OCI-LY3 (cell line): Measurements from ENCODE around the gene LRRC4B.
"Not testable (repeated sequence)": the region's sequence is repeated elsewhere in the genome, so short reads cannot be mapped to it uniquely, and the experiment has no call there.

Source experiments
- H2AFZ ChIP-seq: fragments of 200-600, 300-600 bp; shearing (Covaris generic); 2 replicates; pipeline ENCODE4 v1.6.0; 2014; ENCODE audit warnings: antibody characterized with exemption, low read depth, low read length
- H3K27ac ChIP-seq: fragments of 200-600, 300-600 bp; sonication (generic); 2 replicates; pipeline ENCODE4 v1.5.1; 2014; ENCODE audit warnings: mild to moderate bottlenecking, low read length, moderate library complexity, mixed read lengths
- H3K27me3 ChIP-seq: fragments of 200-600, 300-600 bp; sonication (generic); 2 replicates; pipeline ENCODE4 v1.6.1; 2014; ENCODE audit warnings: low read depth, low read length, mixed read lengths
- H3K36me3 ChIP-seq: fragments of 200-600, 300-600 bp; sonication (generic); replicated peaks from 2 replicates; pipeline ENCODE3; 2014; ENCODE audit warnings: low read depth, low read length, mixed read lengths
- H3K4me1 ChIP-seq: fragments of 300-600, 200-600 bp; sonication (generic); 2 replicates; pipeline ENCODE4 v1.6.1; 2014; ENCODE audit warnings: low read length, mixed read lengths
- H3K4me2 ChIP-seq: fragments of 200-600, 300-600 bp; sonication (generic); 2 replicates; pipeline ENCODE4 v1.6.1; 2014; ENCODE audit warnings: low read length, mixed read lengths
- H3K4me3 ChIP-seq: fragments of 300-600, 200-600 bp; sonication (generic); 2 replicates; pipeline ENCODE4 v1.5.1; 2014; ENCODE audit warnings: antibody characterized with exemption, mild to moderate bottlenecking, low read length, moderate library complexity
- H3K79me2 ChIP-seq: fragments of 300-600, 200-600 bp; shearing (Covaris generic); 2 replicates; pipeline ENCODE4 v1.6.1; 2014; ENCODE audit warnings: mild to moderate bottlenecking, low read length, mixed read lengths
- H3K9ac ChIP-seq: fragments of 300-600, 200-600 bp; shearing (Covaris generic); 2 replicates; pipeline ENCODE4 v1.6.0; 2014; ENCODE audit warnings: mild to moderate bottlenecking, low read length, moderate library complexity
- H3K9me3 ChIP-seq: fragments of 200-600, 300-600 bp; shearing (Covaris generic); 2 replicates; pipeline ENCODE4 v1.6.1; 2014; ENCODE audit warnings: low read length, mixed read lengths; ENCODE audit not compliant: insufficient read depth
- H4K20me1 ChIP-seq: fragments of 200-600, 300-600 bp; sonication (generic); 2 replicates; pipeline ENCODE4 v1.6.1; 2016; ENCODE audit warnings: low read length, mixed read lengths; ENCODE audit not compliant: insufficient read depth
- EZH2phosphoT487 ChIP-seq: fragments of 200-600 bp; shearing (Covaris generic); IDR thresholded peaks from 2 replicates; pipeline ENCODE4 v1.6.1; 2018; ENCODE audit warnings: antibody characterized with exemption, mixed run types, low read depth
- TF ChIP-seq, protein P1 (sequence below): fragments of 200-600, 300-600 bp; sonication (generic); IDR thresholded peaks from 2 replicates; pipeline ENCODE4 v1.5.1; 2014; ENCODE audit warnings: antibody characterized with exemption, low read length, low read depth

The LRRC4B gene

DNA sequence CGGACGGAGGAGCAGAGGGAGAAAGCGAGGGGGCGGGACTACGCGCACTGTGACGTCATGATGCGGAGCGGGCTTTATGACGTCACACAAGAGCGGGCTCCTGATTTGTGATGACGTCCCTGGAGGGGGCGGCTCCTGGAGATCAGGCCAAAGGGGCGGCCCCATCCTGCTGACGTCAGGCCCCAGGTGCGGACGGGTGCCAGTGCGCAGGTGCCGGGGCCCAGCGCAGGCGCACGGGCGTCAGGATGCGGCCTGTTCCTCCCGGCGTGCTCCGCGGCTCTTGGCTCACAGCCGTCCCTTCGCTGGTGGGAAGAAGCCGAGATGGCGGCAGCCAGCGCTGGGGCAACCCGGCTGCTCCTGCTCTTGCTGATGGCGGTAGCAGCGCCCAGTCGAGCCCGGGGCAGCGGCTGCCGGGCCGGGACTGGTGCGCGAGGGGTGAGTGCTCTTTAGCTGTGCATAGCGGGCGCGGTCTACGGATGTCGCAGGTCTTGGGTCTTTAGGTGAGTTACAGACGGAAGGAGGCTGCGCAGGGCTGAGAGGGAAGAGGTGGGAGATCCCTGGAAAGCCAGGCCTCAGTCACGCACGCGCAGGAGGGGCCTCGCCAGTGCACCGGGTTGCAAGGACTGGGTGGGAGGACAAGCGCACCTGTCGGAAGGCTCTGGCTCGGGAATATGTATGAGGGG is 91.9 kb downstream of the LRRC4B start, which contains the start of the genes EMC10 and GARIN5A:
Gene EMC10 (plus strand): TSS at position 284 of the 683 bp plus-strand sequence. CDS start 38 bp downstream, at position 322.
Gene GARIN5A (minus strand): TSS at position 625 of the 683 bp plus-strand sequence. CDS start 460 bp downstream, at position 165.
- Histone ChIP-seq H3K9ac (peak within 1 kb of the TSS; percentile 93), H2AFZ (peak within 1 kb of the TSS; percentile 86), H3K4me3 (peak within 1 kb of the TSS; percentile 89), H3K9me3 (no peaks in the 10 kb centered on the region), H3K79me2 (peaks cover 38% of the 10 kb centered on the region), H3K27me3 (no peaks in the 10 kb centered on the region), H4K20me1 (peaks cover 15% of the 10 kb centered on the region), H3K36me3 (peaks cover 23% of the 10 kb centered on the region), H3K4me2 (peak within 1 kb of the TSS; percentile 74), H3K27ac (peak within 1 kb of the TSS; percentile 61), H3K4me1 (peaks cover 18% of the 10 kb centered on the region)
- TF ChIP-seq, protein P1, sequence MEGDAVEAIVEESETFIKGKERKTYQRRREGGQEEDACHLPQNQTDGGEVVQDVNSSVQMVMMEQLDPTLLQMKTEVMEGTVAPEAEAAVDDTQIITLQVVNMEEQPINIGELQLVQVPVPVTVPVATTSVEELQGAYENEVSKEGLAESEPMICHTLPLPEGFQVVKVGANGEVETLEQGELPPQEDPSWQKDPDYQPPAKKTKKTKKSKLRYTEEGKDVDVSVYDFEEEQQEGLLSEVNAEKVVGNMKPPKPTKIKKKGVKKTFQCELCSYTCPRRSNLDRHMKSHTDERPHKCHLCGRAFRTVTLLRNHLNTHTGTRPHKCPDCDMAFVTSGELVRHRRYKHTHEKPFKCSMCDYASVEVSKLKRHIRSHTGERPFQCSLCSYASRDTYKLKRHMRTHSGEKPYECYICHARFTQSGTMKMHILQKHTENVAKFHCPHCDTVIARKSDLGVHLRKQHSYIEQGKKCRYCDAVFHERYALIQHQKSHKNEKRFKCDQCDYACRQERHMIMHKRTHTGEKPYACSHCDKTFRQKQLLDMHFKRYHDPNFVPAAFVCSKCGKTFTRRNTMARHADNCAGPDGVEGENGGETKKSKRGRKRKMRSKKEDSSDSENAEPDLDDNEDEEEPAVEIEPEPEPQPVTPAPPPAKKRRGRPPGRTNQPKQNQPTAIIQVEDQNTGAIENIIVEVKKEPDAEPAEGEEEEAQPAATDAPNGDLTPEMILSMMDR: no peak
- TF ChIP-seq EZH2phosphoT487: no peak

DNA sequence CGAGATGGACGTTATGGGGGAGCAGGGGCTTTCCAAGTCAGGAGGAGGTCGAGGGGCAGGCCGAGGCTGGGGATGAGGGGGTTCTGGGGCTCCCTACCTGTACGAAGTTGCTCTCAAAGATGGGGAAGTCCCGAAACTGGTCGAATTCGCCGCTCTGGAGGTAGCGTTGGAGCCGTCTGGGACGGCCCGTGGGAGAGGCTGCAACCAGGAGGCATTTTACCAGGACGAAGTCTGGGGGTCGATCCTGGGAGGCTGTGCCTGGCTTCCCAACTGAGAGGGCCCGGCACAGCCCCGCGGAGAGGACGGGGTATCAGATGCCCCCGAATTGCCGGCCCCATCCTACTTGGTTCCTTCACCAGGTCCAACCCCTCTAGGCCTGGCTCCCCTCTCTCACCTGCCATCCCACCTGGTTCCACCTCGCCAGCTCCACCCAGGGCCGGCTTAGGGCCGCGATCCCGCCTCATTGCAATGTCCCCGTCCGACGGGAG is 92.5 kb downstream of the LRRC4B start:
- Histone ChIP-seq H3K4me3 (peak overlapping the region; percentile 89), H3K9ac (no peak overlapping the region)

GRCh38 chr19:50475101-50475568 is 93.1 kb downstream of the LRRC4B start:
- no peak overlapping the region for H3K27ac ChIP-seq
- no peak overlapping the region for H3K9ac ChIP-seq
- TF ChIP-seq, protein P1: no peak
- no peak for TF ChIP-seq EZH2phosphoT487
- no peaks in the 10 kb centered on the region for H3K27me3 ChIP-seq
- H3K4me1 ChIP-seq: peaks cover 18% of the 10 kb centered on the region
- no peak overlapping the region for H3K4me3 ChIP-seq
- H3K4me2 ChIP-seq: no peak overlapping the region
- peaks cover 38% of the 10 kb centered on the region for H3K79me2 ChIP-seq
- H3K9me3 ChIP-seq: no peaks in the 10 kb centered on the region
- no peak overlapping the region for H2AFZ ChIP-seq
- peaks cover 19% of the 10 kb centered on the region for H3K36me3 ChIP-seq
- H4K20me1 ChIP-seq: peaks cover 15% of the 10 kb centered on the region

More for the DNA sequence above, 92.5 kb downstream of the LRRC4B start:
- no peaks in the 10 kb centered on the region for H3K9me3 ChIP-seq
- peaks cover 38% of the 10 kb centered on the region for H3K79me2 ChIP-seq
- H3K27me3 ChIP-seq: no peaks in the 10 kb centered on the region
- H3K27ac ChIP-seq: no peak overlapping the region
- peaks cover 15% of the 10 kb centered on the region for H4K20me1 ChIP-seq
- H3K4me2 ChIP-seq: peak overlapping the region; percentile 38
- peaks cover 18% of the 10 kb centered on the region for H3K4me1 ChIP-seq
- no peak for TF ChIP-seq EZH2phosphoT487
- TF ChIP-seq, protein P1: no peak
- peaks cover 23% of the 10 kb centered on the region for H3K36me3 ChIP-seq
- H2AFZ ChIP-seq: peak overlapping the region; percentile 67

GRCh38 chr19:50473336-50473735 is 94.9 kb downstream of the LRRC4B start:
- H3K9me3 ChIP-seq, H3K9ac ChIP-seq, H3K27ac ChIP-seq, H3K36me3 ChIP-seq, H3K4me3 ChIP-seq, H3K27me3 ChIP-seq, H3K4me2 ChIP-seq, H2AFZ ChIP-seq: not testable (repeated sequence)
- Histone ChIP-seq H3K79me2 (peaks cover 20% of the 10 kb centered on the region), H4K20me1 (peaks cover 12% of the 10 kb centered on the region), H3K4me1 (peaks cover 16% of the 10 kb centered on the region)
